HT-29 (cell line): ENCODE results near the gene ADAM19. TPM values are rescaled to one million over a fixed set of nuclear protein-coding genes. Genes with fewer than 3 reads are reported as not detected.
A peak's percentile ranks its signal among the peaks of the same experiment; 100 is the strongest.

Source experiments
- DNase-seq: peaks from one replicate; pipeline ENCODE4 v3.0.0-alpha.2; 2015; ENCODE audit warnings: low spot score
- total RNA-seq: library from RNA; depleted of rRNA; stranded (reverse); fragments of >200 nt; shearing (Covaris generic); gene quantifications from 2 replicates; pipeline ENCODE4 v1.2.3, GENCODE V29; 2014

Gene ADAM19
- total RNA-seq, 1 experiment from 2014 or later = 11.2 TPM

DNA sequence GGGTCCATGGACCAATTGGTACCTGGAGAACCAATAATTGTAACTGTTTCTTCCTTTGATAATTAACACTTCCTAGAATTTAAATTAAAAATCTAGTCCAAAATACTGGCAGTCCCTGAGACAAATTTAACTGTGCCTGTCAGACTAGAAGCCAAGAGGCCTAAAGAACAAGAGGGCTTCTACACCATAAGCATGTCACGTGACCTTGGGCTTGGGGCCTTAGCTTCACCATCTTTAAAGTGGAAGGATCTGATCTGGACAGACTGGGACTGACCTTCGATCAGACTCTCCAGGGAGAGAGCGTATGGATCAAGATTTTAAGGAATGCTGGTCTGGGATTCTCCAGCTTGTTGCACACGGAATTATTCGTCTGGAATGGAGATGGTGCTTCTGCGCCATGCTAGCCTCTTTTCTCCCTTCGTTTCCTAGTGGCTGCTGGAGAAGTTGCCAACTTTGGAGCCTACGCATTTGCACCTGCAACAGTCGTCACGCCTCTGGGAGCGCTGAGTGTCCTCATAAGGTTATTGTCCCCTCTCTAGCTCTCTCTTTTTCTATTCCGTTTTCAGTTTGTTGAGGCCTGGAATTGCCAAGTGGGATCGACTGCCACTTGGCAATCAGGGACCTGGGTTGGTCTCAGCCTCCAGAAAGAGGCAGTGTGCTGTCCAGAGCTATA, 107.1 kb downstream of the ADAM19 start:
- DNase-seq = no peak

DNA sequence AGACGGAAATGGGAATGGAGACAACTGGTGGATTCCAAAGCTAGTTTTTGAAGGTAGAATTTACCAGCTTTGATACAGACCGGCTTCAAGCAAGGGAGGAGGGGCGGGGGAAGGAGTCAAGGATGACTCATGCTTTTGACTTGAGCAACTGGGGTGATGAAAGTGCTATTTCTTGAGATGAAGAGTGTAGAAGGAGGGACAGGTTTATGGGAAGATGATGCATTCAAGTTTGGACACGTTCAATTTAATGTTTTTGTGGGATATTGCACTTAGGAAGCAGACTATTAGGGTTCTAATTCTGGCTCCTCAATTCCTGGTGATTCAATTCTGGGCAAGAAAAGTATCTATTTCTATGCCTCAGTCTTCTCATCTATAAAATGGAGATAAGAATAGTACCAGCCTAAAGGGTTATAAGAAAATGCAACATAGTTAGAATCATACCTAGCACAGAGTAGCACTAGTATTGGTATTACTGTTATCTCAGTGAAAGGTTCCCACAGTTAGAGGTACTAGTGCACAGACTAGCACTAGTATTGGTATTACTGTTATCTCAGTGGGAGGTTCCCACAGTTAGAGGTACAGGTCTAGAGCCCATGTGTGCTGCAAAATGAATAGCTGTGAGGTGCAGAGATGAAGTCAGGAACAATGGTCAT, 110.9 kb downstream of the ADAM19 start:
- DNase-seq = peak; percentile 65

GRCh38 chr5:157463621-157464518, 111.7 kb downstream of the ADAM19 start:
- DNase-seq = no peak

- no peak for DNase-seq
Measured at GRCh38 chr5:157463081-157463480, 112.5 kb downstream of the ADAM19 start.

- no peak for DNase-seq
Measured at GRCh38 chr5:157460921-157461792, 114.4 kb downstream of the ADAM19 start.

DNA sequence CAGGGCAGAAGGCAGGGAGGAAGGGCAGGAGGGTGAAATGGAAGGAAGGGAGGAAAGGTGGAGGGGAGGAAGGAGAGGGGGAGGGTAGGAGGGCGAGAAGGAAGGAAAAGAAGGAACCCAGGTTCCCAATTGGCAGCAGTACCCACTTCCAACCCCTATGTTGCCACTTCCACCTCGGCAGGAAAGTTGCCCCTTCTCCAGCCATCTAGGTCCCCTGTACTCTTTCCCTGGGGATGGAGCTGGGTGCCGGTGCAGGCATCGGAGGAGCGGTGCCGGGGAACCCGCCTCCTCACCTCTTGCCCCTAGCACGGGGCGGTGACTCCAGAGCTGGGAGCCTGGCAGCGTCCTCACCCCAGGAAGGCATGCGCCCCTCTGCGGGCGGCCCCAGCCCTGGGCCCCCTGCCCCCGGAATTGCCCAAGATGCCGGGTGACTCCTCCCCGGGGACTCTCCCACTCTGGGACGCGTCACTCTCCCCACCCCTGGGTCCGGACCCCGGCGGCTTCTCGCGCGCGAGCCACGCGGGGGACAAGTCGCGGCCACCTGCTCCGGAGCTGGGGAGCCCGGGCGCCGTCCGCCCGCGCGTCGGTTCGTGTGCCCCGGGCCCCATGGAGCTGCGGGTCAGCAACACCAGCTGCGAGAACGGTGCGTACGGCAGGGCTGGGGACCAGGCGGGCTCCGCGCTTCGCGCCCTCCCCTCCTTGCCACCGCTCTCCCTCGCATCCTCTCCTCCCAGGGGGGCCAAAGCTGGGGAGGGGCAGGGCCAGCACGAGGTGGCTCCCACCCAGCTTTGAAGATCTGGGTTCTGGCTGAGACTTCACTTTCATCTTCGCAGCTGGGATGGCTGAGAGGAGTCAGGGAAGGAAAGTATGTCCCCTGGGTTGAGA, 115.6 kb downstream of the ADAM19 start, which contains the start of gene NIPAL4:
TSS of gene NIPAL4 (plus strand) at position 499 of the 885 bp plus-strand sequence. CDS start at position 607, 108 bp downstream.
- DNase-seq = no peak

- no peak for DNase-seq
Measured at GRCh38 chr5:157458835-157459234, 116.7 kb downstream of the ADAM19 start.

DNA sequence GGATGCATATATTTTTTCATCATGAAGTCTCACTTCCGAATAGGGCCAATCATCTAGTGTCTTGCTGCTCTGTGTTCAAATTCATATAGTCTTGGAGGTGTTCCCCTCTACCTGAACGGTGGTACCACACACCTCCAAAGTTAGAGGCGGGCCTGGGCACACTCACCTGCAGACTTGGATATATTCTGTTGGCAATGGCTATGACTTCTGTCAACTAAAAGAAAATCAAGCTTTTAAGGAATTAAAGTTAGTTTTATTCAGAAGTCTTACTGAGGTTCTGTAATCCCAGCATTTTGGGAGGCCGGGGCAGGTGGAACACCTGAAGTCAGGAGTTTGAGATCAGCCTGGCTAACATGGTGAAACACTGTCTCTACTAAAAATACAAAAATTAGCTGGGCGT, 118.2 kb downstream of the ADAM19 start:
- no peak for DNase-seq

DNA sequence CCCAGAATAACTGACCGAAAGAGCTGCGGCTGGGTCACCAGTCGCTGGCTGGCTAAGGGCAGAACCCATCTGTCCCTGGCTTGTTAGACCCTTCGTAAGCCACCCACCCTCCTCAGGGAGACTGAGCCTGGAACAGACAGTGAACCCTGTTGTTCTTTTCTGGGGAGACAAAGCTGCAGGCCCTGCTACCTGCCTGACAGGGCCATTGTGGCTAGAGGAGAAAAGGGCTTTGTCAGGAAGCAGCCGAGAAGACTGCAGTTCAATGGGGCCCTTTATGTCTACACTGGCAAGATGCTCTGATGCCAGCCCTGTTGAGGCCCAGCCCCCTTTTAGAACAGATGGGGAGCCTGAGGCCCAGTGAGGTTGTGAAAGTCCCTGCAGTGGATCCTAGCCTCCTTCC, 119.3 kb downstream of the ADAM19 start:
- DNase-seq = no peak

GRCh38 chr5:157455057-157455456, 120.5 kb downstream of the ADAM19 start:
- DNase-seq = no peak

DNA sequence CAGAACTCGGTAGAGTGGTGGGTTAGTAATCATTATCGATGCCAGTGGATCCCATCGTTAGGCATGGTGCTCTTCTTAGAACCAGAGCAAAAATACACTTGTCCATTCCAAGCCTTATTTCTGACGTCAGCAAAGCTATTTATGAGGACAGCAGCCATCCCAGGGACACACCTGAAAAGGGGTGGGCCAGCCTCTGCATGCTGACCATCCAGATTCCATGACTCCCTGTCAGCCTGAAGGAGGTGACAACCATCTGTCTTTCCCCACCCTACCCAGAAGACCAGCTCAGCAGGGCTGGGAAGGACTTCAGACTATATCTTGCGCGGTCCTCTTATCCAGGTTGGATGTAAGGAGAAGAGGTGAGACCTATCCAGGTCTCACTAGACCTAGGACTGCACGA, 121.3 kb downstream of the ADAM19 start:
- no peak for DNase-seq

- DNase-seq = no peak
Measured at GRCh38 chr5:157451806-157452205, 123.8 kb downstream of the ADAM19 start.

- DNase-seq = no peak
Measured at GRCh38 chr5:157450024-157450423, 125.6 kb downstream of the ADAM19 start.

DNA sequence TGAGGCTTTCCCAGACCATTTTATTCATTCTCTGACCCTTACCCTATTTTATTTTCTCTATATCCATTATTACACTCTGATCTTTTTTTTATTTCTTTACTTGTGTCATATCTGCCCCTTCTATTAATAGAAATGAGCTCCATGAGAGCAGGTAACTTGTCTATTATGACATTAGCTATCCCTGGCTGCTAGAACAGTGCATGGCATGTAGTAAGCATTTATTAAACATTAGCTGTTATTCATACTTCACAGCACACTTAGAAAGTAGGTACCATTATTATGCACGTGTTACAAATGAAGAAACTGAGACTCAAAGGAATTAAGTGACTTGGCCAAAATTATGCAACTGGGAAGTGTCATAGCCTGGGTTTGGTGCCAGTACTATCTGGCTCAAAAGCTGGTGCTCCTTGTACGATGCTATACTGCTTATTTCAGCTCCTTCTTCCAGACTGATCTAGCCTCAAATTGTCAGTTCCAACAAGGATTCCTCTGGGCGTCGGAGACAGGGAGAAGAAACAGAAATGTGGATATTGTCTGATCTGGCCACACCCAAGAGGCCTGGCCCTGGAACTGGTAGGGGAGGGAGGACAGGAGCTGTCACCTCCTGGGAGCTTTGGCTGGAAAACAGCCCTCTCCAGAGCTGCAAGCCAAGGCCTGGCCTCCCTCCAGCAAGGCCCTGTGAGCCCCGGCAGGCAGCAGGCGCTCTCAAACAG, 126.4 kb downstream of the ADAM19 start:
- DNase-seq = no peak

GRCh38 chr5:157447201-157447637, 128.4 kb downstream of the ADAM19 start:
- peak; percentile 94 for DNase-seq

DNA sequence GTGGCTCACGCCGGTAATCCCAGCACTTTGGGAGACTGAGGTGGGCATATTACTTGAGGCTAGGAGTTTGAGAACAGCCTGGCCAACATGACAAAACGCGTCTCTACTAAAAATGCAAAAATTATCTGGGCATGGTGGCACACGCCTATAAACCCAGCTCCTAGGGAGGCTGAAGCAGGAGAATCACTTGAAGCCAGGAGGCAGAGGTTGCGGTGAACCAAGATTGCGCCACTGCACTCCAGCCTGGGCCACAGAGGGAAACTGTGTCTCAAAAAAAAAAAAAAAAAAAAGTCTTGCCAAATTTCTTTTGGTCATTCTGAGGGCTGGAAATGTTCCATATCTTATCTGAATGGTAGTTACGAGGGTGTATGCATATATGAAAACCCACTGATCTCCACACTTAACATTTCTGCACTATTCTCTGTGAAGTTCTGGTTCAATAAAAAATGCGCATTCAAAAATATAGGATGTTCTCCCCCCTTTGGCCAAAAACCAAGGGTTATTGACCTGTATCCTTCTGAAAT, 129.1 kb downstream of the ADAM19 start:
- DNase-seq = no peak

DNA sequence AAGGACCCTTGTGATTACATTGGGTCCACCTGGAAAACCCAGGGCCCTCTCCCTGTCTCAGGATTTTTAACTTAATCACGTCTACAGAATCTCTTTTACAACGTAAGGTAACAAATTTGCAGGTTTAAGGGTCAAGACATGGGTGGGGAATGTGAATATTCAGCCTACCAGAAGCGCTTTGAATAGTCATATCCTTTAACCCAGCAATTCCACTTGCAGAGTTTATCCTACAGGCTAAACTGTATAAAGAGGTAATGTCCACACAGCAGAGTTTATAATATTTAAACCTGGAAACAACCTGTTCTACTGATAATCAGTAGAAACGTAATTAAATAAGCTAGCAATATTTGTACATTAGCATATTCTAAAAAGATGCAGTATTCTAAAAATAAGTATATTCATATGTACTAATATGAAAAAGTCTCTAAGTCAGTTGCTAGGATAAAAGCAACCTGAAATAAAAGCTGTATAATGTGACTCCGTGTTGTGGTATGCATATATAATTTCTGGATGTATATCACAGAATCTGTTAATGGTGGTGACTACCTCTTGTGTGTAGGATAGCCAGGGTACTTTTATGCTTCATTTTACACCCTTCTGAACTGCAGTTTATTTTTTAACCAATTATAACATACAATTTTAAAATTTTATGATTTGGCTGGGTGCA, 129.7 kb downstream of the ADAM19 start:
- no peak for DNase-seq

- DNase-seq = no peak
Measured at GRCh38 chr5:157444224-157444623, 131.4 kb downstream of the ADAM19 start.
